HT-29 (cell line): Measurements from ENCODE around the gene SLC16A5. TPM values are rescaled to one million over a fixed set of nuclear protein-coding genes. Genes with fewer than 3 reads are reported as not detected.

Source experiments
- small RNA-seq: library from RNA; depleted of rRNA; stranded (forward); fragments of <200 nt; gene quantifications from one replicate; pipeline ENCODE3, GENCODE V24; 2014
- total RNA-seq: library from RNA; depleted of rRNA; stranded (reverse); fragments of >200 nt; shearing (Covaris generic); gene quantifications from 2 replicates; pipeline ENCODE4 v1.2.3, GENCODE V29; 2014; rRNA removed

Gene SLC16A5
- total RNA-seq, 1 experiment from 2014 or later = 264 TPM

Small RNAs within 50 kb of the gene (small RNA-seq; reads per million reads assigned to genes)
- gene AC111186.1 (not detected), gene RF00019 (not detected), gene RN7SL573P (not detected)

Other genes starting within 250 kb of the SLC16A5 start
- 0.03 TPM in 1 of 2 replicates, not detected in the other for gene GRIN2C, start 228.1 kb upstream of the SLC16A5 start, total RNA-seq
- gene FDXR, start 215.0 kb upstream of the SLC16A5 start, total RNA-seq = 32.2 and 38.4 TPM in 2 replicates
- not detected in 2 replicates for gene FADS6, start 194.3 kb upstream of the SLC16A5 start, total RNA-seq
- gene USH1G, start 164.7 kb upstream of the SLC16A5 start, total RNA-seq = not detected in 2 replicates
- gene OTOP2, start 163.7 kb upstream of the SLC16A5 start, total RNA-seq = not detected in 2 replicates
- not detected in 2 replicates for gene OTOP3, start 152.1 kb upstream of the SLC16A5 start, total RNA-seq
- 27.5 and 36.2 TPM in 2 replicates for gene HID1, start 115.2 kb upstream of the SLC16A5 start, total RNA-seq
- gene CDR2L, start 100.3 kb upstream of the SLC16A5 start, total RNA-seq = 10.2 and 10.6 TPM in 2 replicates
- 61.7 and 66.4 TPM in 2 replicates for gene MRPL58, start 75.3 kb upstream of the SLC16A5 start, total RNA-seq
- gene ATP5PD, start 41.0 kb upstream of the SLC16A5 start, total RNA-seq = 127 and 169 TPM in 2 replicates
- 8.9 and 9.2 TPM in 2 replicates for gene KCTD2, start 40.7 kb upstream of the SLC16A5 start, total RNA-seq
- 18.3 and 18.8 TPM in 2 replicates for gene ARMC7, start 22.0 kb downstream of the SLC16A5 start, total RNA-seq
- gene NT5C, start 43.8 kb downstream of the SLC16A5 start, total RNA-seq = 206 and 233 TPM in 2 replicates
- gene JPT1, start 66.6 kb downstream of the SLC16A5 start, total RNA-seq = 232 and 245 TPM in 2 replicates
- gene SUMO2, start 95.0 kb downstream of the SLC16A5 start, total RNA-seq = 151 and 169 TPM in 2 replicates
- 60.3 and 61.7 TPM in 2 replicates for gene NUP85, start 117.7 kb downstream of the SLC16A5 start, total RNA-seq
- 16.4 and 20.7 TPM in 2 replicates for gene GGA3, start 173.7 kb downstream of the SLC16A5 start, total RNA-seq
- 77.5 and 77.7 TPM in 2 replicates for gene MRPS7, start 173.9 kb downstream of the SLC16A5 start, total RNA-seq
- 22.8 and 28.8 TPM in 2 replicates for gene MIF4GD, start 183.3 kb downstream of the SLC16A5 start, total RNA-seq
- 39.8 and 46.4 TPM in 2 replicates for gene SLC25A19, start 201.5 kb downstream of the SLC16A5 start, total RNA-seq